ENCODE measurements around the gene EFCAB10. TPM values are rescaled to one million over a fixed set of nuclear protein-coding genes. Genes with fewer than 3 reads are reported as not detected.
"Not testable (repeated sequence)": the region's sequence is repeated elsewhere in the genome, so short reads cannot be mapped to it uniquely, and the experiment has no call there.

Gene EFCAB10
- total RNA-seq, 1 donor from 2014 or later: not detected

- DNase-seq (ENCODE audit: low read depth): peak; percentile 52
- peak within 1 kb of the TSS; percentile 99 for H3K4me3 ChIP-seq (ENCODE audit: low read depth, low read length)
- TF ChIP-seq CTCF (conservative IDR thresholded peaks at IDR 0.05; ENCODE audit: low read depth, low read length): peak; percentile 71
Observed at GRCh38 chr7:105531792-105532671, 49.3 kb downstream of the EFCAB10 start, which contains the start of gene RINT1. TSS of gene RINT1 (plus strand) at chr7:105532201. CDS start at chr7:105532316, 115 bp downstream.

GRCh38 chr7:105530546-105530945 lies 50.7 kb downstream of the EFCAB10 start:
- no peak for DNase-seq (ENCODE audit: low read depth)
- H3K4me3 ChIP-seq (ENCODE audit: low read depth, low read length): no peak overlapping the region
- TF ChIP-seq CTCF (conservative IDR thresholded peaks at IDR 0.05; ENCODE audit: low read depth, low read length): no peak

- no peak for TF ChIP-seq CTCF (conservative IDR thresholded peaks at IDR 0.05; ENCODE audit: low read depth, low read length)
- no peak for DNase-seq (ENCODE audit: low read depth)
- H3K4me3 ChIP-seq (ENCODE audit: low read depth, low read length): no peak overlapping the region
Observed at GRCh38 chr7:105530126-105530525, 51.2 kb downstream of the EFCAB10 start.

- not testable (repeated sequence) for DNase-seq (ENCODE audit: low read depth); H3K4me3 ChIP-seq (ENCODE audit: low read depth, low read length)
Observed at GRCh38 chr7:105527737-105528136, 53.6 kb downstream of the EFCAB10 start.

GRCh38 chr7:105524840-105525239 lies 56.5 kb downstream of the EFCAB10 start:
- no peak for TF ChIP-seq CTCF (conservative IDR thresholded peaks at IDR 0.05; ENCODE audit: low read depth, low read length)
- H3K4me3 ChIP-seq (ENCODE audit: low read depth, low read length): no peak overlapping the region
- DNase-seq (ENCODE audit: low read depth): no peak

- DNase-seq (ENCODE audit: low read depth); H3K4me3 ChIP-seq (ENCODE audit: low read depth, low read length): not testable (repeated sequence)
Observed at GRCh38 chr7:105524423-105524822, 56.9 kb downstream of the EFCAB10 start.

- no peak for DNase-seq (ENCODE audit: low read depth)
- no peak for TF ChIP-seq CTCF (conservative IDR thresholded peaks at IDR 0.05; ENCODE audit: low read depth, low read length)
- H3K4me3 ChIP-seq (ENCODE audit: low read depth, low read length): peak within 1 kb of the TSS; percentile 82
Observed at GRCh38 chr7:105521717-105522463, 59.4 kb downstream of the EFCAB10 start, which contains the start of gene PUS7. TSS of gene PUS7 (minus strand) at chr7:105522271. CDS start at chr7:105508512, 13,759 bp downstream.

Data from epithelial cell of proximal tubule (primary cell).